Astrocyte of the hippocampus (primary cell): ENCODE data around the gene METTL14.
"Not testable (repeated sequence)": the region's sequence is repeated elsewhere in the genome, so short reads cannot be mapped to it uniquely, and the experiment has no call there.

Source experiments
- DNase-seq: peaks from one replicate; pipeline ENCODE4 v3.0.0; 2011; ENCODE audit warnings: low read depth, low spot score

The METTL14 gene

GRCh38 chr4:118684873-118685811 is at the start of gene METTL14:
METTL14 (plus strand) TSS chr4:118685392; CDS start chr4:118685535, 143 bp downstream.
- DNase-seq = peak; percentile 96

- DNase-seq = not testable (repeated sequence)
Measured at GRCh38 chr4:118636126-118636525, 49.1 kb upstream of the METTL14 start.

GRCh38 chr4:118664665-118665064 is 20.5 kb upstream of the METTL14 start:
- peak; percentile 30 for DNase-seq

- peak; percentile 88 for DNase-seq
Measured at GRCh38 chr4:118669220-118669619, 16.0 kb upstream of the METTL14 start.

- not testable (repeated sequence) for DNase-seq
Measured at GRCh38 chr4:118670968-118671367, 14.2 kb upstream of the METTL14 start.

GRCh38 chr4:118676128-118676527 is 9.1 kb upstream of the METTL14 start:
- DNase-seq = no peak

GRCh38 chr4:118680808-118681207 is 4.4 kb upstream of the METTL14 start:
- DNase-seq = no peak

GRCh38 chr4:118682928-118683327 is 2.3 kb upstream of the METTL14 start:
- DNase-seq = peak; percentile 14

- no peak for DNase-seq
Measured at GRCh38 chr4:118683513-118683912, 1.7 kb upstream of the METTL14 start.

GRCh38 chr4:118703118-118703517 is 17.9 kb downstream of the METTL14 start:
- DNase-seq = no peak

GRCh38 chr4:118711052-118711451 is 25.9 kb downstream of the METTL14 start:
- no peak for DNase-seq

- DNase-seq = no peak
Measured at GRCh38 chr4:118712872-118713271, 27.7 kb downstream of the METTL14 start.

- DNase-seq = no peak
Measured at GRCh38 chr4:118714682-118715081, 29.5 kb downstream of the METTL14 start.

GRCh38 chr4:118716304-118716703 is 31.1 kb downstream of the METTL14 start:
- DNase-seq = no peak

GRCh38 chr4:118718511-118719170 is 33.4 kb downstream of the METTL14 start:
- no peak for DNase-seq

GRCh38 chr4:118721752-118722151 is 36.6 kb downstream of the METTL14 start:
- no peak for DNase-seq

GRCh38 chr4:118723369-118723768 is 38.2 kb downstream of the METTL14 start:
- no peak for DNase-seq

- no peak for DNase-seq
Measured at GRCh38 chr4:118727360-118727759, 42.2 kb downstream of the METTL14 start.

- DNase-seq = peak; percentile 26
Measured at GRCh38 chr4:118729287-118730286, 44.4 kb downstream of the METTL14 start.

- DNase-seq = no peak
Measured at GRCh38 chr4:118730683-118731082, 45.5 kb downstream of the METTL14 start.

- DNase-seq = peak; percentile 42
Measured at GRCh38 chr4:118732591-118733330, 47.6 kb downstream of the METTL14 start.
